Mucosa of stomach (tissue), 1 donor: ENCODE results near the gene E2F4.

Source experiments
- H3K27me3 ChIP-seq: one replicate; pipeline ENCODE4 v1.7.0; 2013; ENCODE audit warnings: mild to moderate bottlenecking, low read length; ENCODE audit not compliant: control insufficient read depth, insufficient read depth
- H3K36me3 ChIP-seq: one replicate; pipeline ENCODE4 v1.7.0; 2013; ENCODE audit warnings: low read length; ENCODE audit not compliant: control insufficient read depth, insufficient read depth
- H3K4me1 ChIP-seq: one replicate; pipeline ENCODE4 v1.7.0; 2013; ENCODE audit warnings: mild to moderate bottlenecking, low read length; ENCODE audit not compliant: control insufficient read depth, insufficient read depth
- H3K4me3 ChIP-seq: one replicate; pipeline ENCODE4 v1.7.0; 2013; ENCODE audit warnings: low read length
- H3K9ac ChIP-seq: one replicate; pipeline ENCODE4 v1.7.0; 2013; ENCODE audit warnings: mild to moderate bottlenecking, low read length, moderate library complexity
- H3K9me3 ChIP-seq: one replicate; pipeline ENCODE4 v1.7.0; 2013; ENCODE audit warnings: mild to moderate bottlenecking, low read length, moderate library complexity; ENCODE audit not compliant: control insufficient read depth
- donor health status: Pancreatic carcinoma.

E2F4 gene

GRCh38 chr16:67238806-67239470 lies 47.0 kb downstream of the E2F4 start:
- peaks cover 26% of the 10 kb centered on the region for H3K4me1 ChIP-seq

GRCh38 chr16:67240506-67240905 lies 48.6 kb downstream of the E2F4 start:
- Histone ChIP-seq H3K4me1 (peaks cover 39% of the 10 kb centered on the region), H3K36me3 (peaks cover 14% of the 10 kb centered on the region), H3K9me3 (no peaks in the 10 kb centered on the region), H3K4me3 (no peak overlapping the region), H3K9ac (peak overlapping the region; percentile 7), H3K27me3 (no peaks in the 10 kb centered on the region)

More at GRCh38 chr16:67238806-67239470, 47.0 kb downstream of the E2F4 start:
- Histone ChIP-seq H3K4me3 (no peak overlapping the region), H3K9me3 (no peaks in the 10 kb centered on the region), H3K36me3 (peaks cover 15% of the 10 kb centered on the region), H3K27me3 (no peaks in the 10 kb centered on the region), H3K9ac (no peak overlapping the region)

GRCh38 chr16:67241008-67241900 lies 49.3 kb downstream of the E2F4 start:
- Histone ChIP-seq H3K9me3 (no peaks in the 10 kb centered on the region), H3K4me3 (no peak overlapping the region), H3K27me3 (no peaks in the 10 kb centered on the region), H3K9ac (peak overlapping the region; percentile 60), H3K36me3 (peaks cover 7% of the 10 kb centered on the region), H3K4me1 (peaks cover 44% of the 10 kb centered on the region)

- H3K4me3 ChIP-seq, result no peak overlapping the region
- H3K36me3 ChIP-seq, result peaks cover 7% of the 10 kb centered on the region
- H3K27me3 ChIP-seq, result no peaks in the 10 kb centered on the region
- peaks cover 44% of the 10 kb centered on the region for H3K4me1 ChIP-seq
- no peaks in the 10 kb centered on the region for H3K9me3 ChIP-seq
- H3K9ac ChIP-seq, result no peak overlapping the region
These were observed 50.3 kb downstream of the E2F4 start for GRCh38 chr16:67242138-67242730.

GRCh38 chr16:67243481-67243880 lies 51.5 kb downstream of the E2F4 start:
- Histone ChIP-seq H3K36me3 (no peaks in the 10 kb centered on the region), H3K27me3 (peaks cover 9% of the 10 kb centered on the region), H3K9ac (peak overlapping the region; percentile 41), H3K9me3 (no peaks in the 10 kb centered on the region), H3K4me3 (no peak overlapping the region), H3K4me1 (peaks cover 55% of the 10 kb centered on the region)

- peak overlapping the region; percentile 41 for H3K9ac ChIP-seq
- no peaks in the 10 kb centered on the region for H3K36me3 ChIP-seq
- H3K4me3 ChIP-seq, result no peak overlapping the region
- peaks cover 20% of the 10 kb centered on the region for H3K27me3 ChIP-seq
- peaks cover 64% of the 10 kb centered on the region for H3K4me1 ChIP-seq
- H3K9me3 ChIP-seq, result no peaks in the 10 kb centered on the region
These were observed 52.6 kb downstream of the E2F4 start for GRCh38 chr16:67244387-67245185.

- Histone ChIP-seq H3K4me1 (peaks cover 64% of the 10 kb centered on the region), H3K9me3 (no peaks in the 10 kb centered on the region), H3K4me3 (peak overlapping the region; percentile 66), H3K36me3 (no peaks in the 10 kb centered on the region), H3K27me3 (peaks cover 26% of the 10 kb centered on the region), H3K9ac (peak overlapping the region; percentile 7)
These were observed 53.2 kb downstream of the E2F4 start for GRCh38 chr16:67245186-67245585.

GRCh38 chr16:67245674-67246080 lies 53.7 kb downstream of the E2F4 start:
- Histone ChIP-seq H3K27me3 (peaks cover 31% of the 10 kb centered on the region), H3K9me3 (no peaks in the 10 kb centered on the region), H3K4me3 (peak overlapping the region; percentile 66), H3K36me3 (no peaks in the 10 kb centered on the region), H3K9ac (peak overlapping the region; percentile 71), H3K4me1 (peaks cover 60% of the 10 kb centered on the region)

GRCh38 chr16:67246081-67246755 lies 54.3 kb downstream of the E2F4 start:
- H3K9ac ChIP-seq, result peak overlapping the region; percentile 71
- peaks cover 56% of the 10 kb centered on the region for H3K4me1 ChIP-seq
- H3K4me3 ChIP-seq, result peak overlapping the region; percentile 66
- no peaks in the 10 kb centered on the region for H3K9me3 ChIP-seq
- H3K36me3 ChIP-seq, result no peaks in the 10 kb centered on the region
- H3K27me3 ChIP-seq, result peaks cover 33% of the 10 kb centered on the region

- Histone ChIP-seq H3K36me3 (no peaks in the 10 kb centered on the region), H3K4me3 (peak overlapping the region; percentile 66), H3K4me1 (peaks cover 50% of the 10 kb centered on the region), H3K9ac (peak overlapping the region; percentile 71), H3K9me3 (no peaks in the 10 kb centered on the region), H3K27me3 (peaks cover 33% of the 10 kb centered on the region)
These were observed 54.8 kb downstream of the E2F4 start for GRCh38 chr16:67246756-67247191.
